Thoracic aorta (tissue), 2 donors: ENCODE measurements around the gene CCDC148. TPM values are rescaled to one million over a fixed set of nuclear protein-coding genes. Genes with fewer than 3 reads are reported as not detected.

Experiments
- ATAC-seq: fragments of 150-250 bp; one replicate; pipeline ENCODE4 v1.8.0; 2017; ENCODE audit warnings: low read depth; ENCODE audit not compliant: insufficient number of reproducible peaks, low FRiP score
- DNase-seq: peaks from one replicate; pipeline ENCODE4 v3.0.0-alpha.2; 2020; ENCODE audit warnings: low spot score
- H3K27ac ChIP-seq, 2 donors: fragments of 200-600 bp; sonication (generic); 1 replicate in 1 of 2; 2 replicates in 1 of 2; pipeline ENCODE4 v1.5.1; 2016; ENCODE audit warnings: mild to moderate bottlenecking in 2 of 2, moderate library complexity in 2 of 2
- H3K27me3 ChIP-seq: fragments of 200-600 bp; sonication (generic); replicated peaks from 2 replicates; pipeline ENCODE4 v1.6.0; 2016; ENCODE audit warnings: mild to moderate bottlenecking; ENCODE audit not compliant: insufficient read depth
- H3K36me3 ChIP-seq: fragments of 200-600 bp; sonication (generic); one replicate; pipeline ENCODE4 v1.5.1; 2016
- H3K4me1 ChIP-seq, 2 donors: fragments of 200-600 bp; sonication (generic); 1 replicate in 1 of 2; 2 replicates in 1 of 2; pipeline versions ENCODE4 v1.5.1 to v1.6.0; 2016; ENCODE audit warnings: low read depth in 2 of 2, mild to moderate bottlenecking in 1 of 2; ENCODE audit not compliant: control insufficient read depth in 1 of 2
- H3K4me3 ChIP-seq: fragments of 200-600 bp; sonication (generic); 2 replicates; pipeline ENCODE4 v1.5.1; 2016; ENCODE audit warnings: mild to moderate bottlenecking
- H3K9me3 ChIP-seq: fragments of 200-600 bp; sonication (generic); 2 replicates; pipeline ENCODE4 v1.5.1; 2016
- CTCF ChIP-seq: fragments of 200-600 bp; sonication (generic); IDR thresholded peaks from one replicate; pipeline ENCODE4 v1.5.1; 2019; ENCODE audit warnings: antibody characterized with exemption
- total RNA-seq, 2 donors: library from RNA; depleted of rRNA; stranded (reverse); fragments of >200 nt; gene quantifications; one replicate each; pipeline versions ENCODE4 v1.1.0 to v1.2.3, GENCODE V29; 2016

The CCDC148 gene
- total RNA-seq, 2 donors from 2014 or later: 0.71 TPM; not detected in 1

- no peak for DNase-seq
- H3K4me1 ChIP-seq: no peaks in the 10 kb centered on the region
- no peak for TF ChIP-seq CTCF
- no peaks in the 10 kb centered on the region for H3K27me3 ChIP-seq
- no peak for ATAC-seq
- H3K9me3 ChIP-seq: peaks cover 11% of the 10 kb centered on the region
- no peaks in the 10 kb centered on the region for H3K36me3 ChIP-seq
- no peak overlapping the region for H3K4me3 ChIP-seq
- H3K27ac ChIP-seq: no peak overlapping the region
Measured at GRCh38 chr2:158413581-158413980, 43.0 kb downstream of the CCDC148 start.

GRCh38 chr2:158412206-158412605, 44.3 kb downstream of the CCDC148 start:
- Histone ChIP-seq H3K27me3 (no peaks in the 10 kb centered on the region), H3K9me3 (peaks cover 11% of the 10 kb centered on the region), H3K27ac (no peak overlapping the region), H3K36me3 (no peaks in the 10 kb centered on the region), H3K4me3 (no peak overlapping the region), H3K4me1 (no peaks in the 10 kb centered on the region)
- DNase-seq: no peak
- ATAC-seq: no peak
- no peak for TF ChIP-seq CTCF

- Histone ChIP-seq H3K9me3 (peaks cover 11% of the 10 kb centered on the region), H3K36me3 (no peaks in the 10 kb centered on the region), H3K4me1 (no peaks in the 10 kb centered on the region), H3K4me3 (no peak overlapping the region), H3K27me3 (no peaks in the 10 kb centered on the region), H3K27ac (no peak overlapping the region)
- no peak for DNase-seq
- no peak for ATAC-seq
- TF ChIP-seq CTCF: no peak
Measured at GRCh38 chr2:158411748-158412147, 44.8 kb downstream of the CCDC148 start.

GRCh38 chr2:158410132-158410531, 46.4 kb downstream of the CCDC148 start:
- H3K36me3 ChIP-seq: no peaks in the 10 kb centered on the region
- no peak overlapping the region for H3K4me3 ChIP-seq
- no peaks in the 10 kb centered on the region for H3K27me3 ChIP-seq
- peaks cover 4% of the 10 kb centered on the region for H3K9me3 ChIP-seq
- DNase-seq (no peak), ATAC-seq (no peak)
- no peak for TF ChIP-seq CTCF
- no peaks in the 10 kb centered on the region for H3K4me1 ChIP-seq
- H3K27ac ChIP-seq: no peak overlapping the region

- no peaks in the 10 kb centered on the region for H3K27me3 ChIP-seq
- TF ChIP-seq CTCF: no peak
- H3K27ac ChIP-seq: no peak overlapping the region
- no peaks in the 10 kb centered on the region for H3K4me1 ChIP-seq
- DNase-seq: no peak
- H3K4me3 ChIP-seq: no peak overlapping the region
- ATAC-seq: no peak
- no peaks in the 10 kb centered on the region for H3K36me3 ChIP-seq
- H3K9me3 ChIP-seq: peaks cover 4% of the 10 kb centered on the region
Measured at GRCh38 chr2:158407031-158407430, 49.5 kb downstream of the CCDC148 start.
